ENCODE measurements around the gene ALDH1A1.

ALDH1A1 gene

DNA sequence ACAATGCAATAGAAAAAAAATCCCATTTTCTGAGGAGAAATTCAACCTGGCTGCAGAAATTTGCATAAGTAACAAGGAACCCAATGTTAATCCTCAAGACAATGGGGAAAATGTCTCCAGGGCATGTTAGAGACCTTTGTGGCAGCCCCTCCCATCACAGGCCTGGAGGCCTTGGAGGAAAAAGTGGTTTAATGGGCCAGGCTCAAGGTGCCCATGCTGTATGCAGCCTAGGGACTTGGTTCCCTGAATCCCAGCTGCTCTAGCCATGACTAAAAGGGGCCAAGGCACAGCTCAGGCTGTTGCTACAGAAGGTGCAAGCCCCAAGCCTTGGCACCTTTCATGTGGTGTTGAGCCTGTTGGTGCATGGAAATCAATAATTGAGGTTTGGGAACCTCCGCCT lies 66.5 kb downstream of the ALDH1A1 start:
- TF ChIP-seq, protein P1, sequence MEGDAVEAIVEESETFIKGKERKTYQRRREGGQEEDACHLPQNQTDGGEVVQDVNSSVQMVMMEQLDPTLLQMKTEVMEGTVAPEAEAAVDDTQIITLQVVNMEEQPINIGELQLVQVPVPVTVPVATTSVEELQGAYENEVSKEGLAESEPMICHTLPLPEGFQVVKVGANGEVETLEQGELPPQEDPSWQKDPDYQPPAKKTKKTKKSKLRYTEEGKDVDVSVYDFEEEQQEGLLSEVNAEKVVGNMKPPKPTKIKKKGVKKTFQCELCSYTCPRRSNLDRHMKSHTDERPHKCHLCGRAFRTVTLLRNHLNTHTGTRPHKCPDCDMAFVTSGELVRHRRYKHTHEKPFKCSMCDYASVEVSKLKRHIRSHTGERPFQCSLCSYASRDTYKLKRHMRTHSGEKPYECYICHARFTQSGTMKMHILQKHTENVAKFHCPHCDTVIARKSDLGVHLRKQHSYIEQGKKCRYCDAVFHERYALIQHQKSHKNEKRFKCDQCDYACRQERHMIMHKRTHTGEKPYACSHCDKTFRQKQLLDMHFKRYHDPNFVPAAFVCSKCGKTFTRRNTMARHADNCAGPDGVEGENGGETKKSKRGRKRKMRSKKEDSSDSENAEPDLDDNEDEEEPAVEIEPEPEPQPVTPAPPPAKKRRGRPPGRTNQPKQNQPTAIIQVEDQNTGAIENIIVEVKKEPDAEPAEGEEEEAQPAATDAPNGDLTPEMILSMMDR (conservative IDR thresholded peaks at IDR 0.05), result no peak
- TF ChIP-seq ZFX (IDR thresholded peaks at IDR 0.05), result no peak
- H3K27ac ChIP-seq, result no peak overlapping the region

- TF ChIP-seq ZFX (IDR thresholded peaks at IDR 0.05), result no peak
- TF ChIP-seq, protein P1 (conservative IDR thresholded peaks at IDR 0.05), result no peak
- H3K27ac ChIP-seq, result no peak overlapping the region
These were observed 68.3 kb downstream of the ALDH1A1 start for GRCh38 chr9:72884508-72884907.

DNA sequence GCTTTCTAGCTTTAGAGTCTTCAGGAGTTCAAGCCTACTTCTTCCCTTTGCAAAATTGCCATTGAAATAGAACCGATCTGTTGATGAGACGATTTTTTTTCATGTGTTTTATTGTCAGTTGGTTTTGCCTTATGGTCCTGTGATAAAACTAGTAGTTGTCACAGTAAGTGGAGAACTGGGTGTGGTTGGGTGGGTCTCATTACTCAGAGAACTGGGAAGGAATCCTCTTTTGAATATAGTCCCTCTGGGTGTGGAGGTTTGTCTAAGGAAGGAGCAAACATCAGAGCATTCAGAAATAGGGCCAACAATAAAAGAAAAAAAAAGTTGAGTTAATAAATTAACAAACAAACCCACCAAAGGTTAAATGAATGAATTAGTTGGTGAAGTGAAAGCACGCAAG lies 69.0 kb downstream of the ALDH1A1 start:
- TF ChIP-seq, protein P1 (conservative IDR thresholded peaks at IDR 0.05), result no peak
- no peak for TF ChIP-seq ZFX (IDR thresholded peaks at IDR 0.05)
- no peak overlapping the region for H3K27ac ChIP-seq

DNA sequence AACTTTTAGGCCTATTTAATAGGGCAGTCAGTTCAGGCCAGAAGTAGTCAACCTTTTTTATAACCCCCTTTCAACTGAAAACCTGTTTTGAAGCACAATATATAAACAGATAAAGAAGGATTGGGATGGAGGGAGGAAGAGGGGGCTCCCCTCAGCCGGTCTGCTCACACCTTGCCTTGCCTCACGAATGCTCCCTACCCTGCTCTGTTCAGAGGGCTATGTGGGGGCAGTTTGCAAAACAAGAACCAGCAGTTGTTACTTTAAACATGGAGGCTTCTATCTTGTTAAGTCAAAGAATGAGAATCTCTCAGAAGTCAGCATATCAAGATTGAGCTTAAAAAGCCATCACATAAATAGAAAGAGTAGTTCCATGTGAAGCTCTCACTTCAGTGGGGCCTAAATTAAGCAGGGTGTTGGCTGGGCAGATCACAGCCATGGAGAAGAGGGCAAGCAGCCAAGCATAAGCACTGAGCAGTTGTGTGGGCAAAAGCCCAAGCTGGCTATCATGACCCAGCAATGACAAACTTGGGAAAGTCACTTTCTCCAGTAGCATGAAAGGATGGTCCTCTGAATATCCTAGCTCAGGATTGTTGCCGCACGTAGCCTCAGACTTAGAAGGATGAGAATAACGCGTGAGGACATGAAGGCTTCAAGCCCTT lies 70.6 kb downstream of the ALDH1A1 start:
- no peak for TF ChIP-seq ZFX (IDR thresholded peaks at IDR 0.05)
- TF ChIP-seq, protein P1 (conservative IDR thresholded peaks at IDR 0.05), result no peak
- no peak overlapping the region for H3K27ac ChIP-seq

DNA sequence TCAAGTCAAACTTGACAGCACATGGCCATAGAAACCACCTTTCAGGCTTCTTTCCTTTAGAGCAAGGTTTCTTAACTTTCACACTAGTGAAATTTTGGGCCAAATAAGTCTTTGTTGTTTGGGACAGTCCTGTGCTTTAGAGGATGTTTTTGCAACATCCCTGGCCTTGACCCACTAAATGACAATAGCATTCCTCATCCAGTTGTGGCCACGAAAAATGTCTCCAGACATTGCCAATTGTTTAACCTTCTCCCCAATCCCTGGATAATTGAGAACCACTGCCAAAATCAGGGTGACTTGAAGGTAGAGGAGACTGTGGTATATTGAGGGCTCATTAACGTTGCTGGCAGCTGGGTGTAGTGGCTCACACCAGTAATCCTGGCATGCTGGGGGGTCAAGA lies 72.0 kb downstream of the ALDH1A1 start:
- no peak for TF ChIP-seq ZFX (IDR thresholded peaks at IDR 0.05)
- TF ChIP-seq, protein P1 (conservative IDR thresholded peaks at IDR 0.05), result no peak
- no peak overlapping the region for H3K27ac ChIP-seq

DNA sequence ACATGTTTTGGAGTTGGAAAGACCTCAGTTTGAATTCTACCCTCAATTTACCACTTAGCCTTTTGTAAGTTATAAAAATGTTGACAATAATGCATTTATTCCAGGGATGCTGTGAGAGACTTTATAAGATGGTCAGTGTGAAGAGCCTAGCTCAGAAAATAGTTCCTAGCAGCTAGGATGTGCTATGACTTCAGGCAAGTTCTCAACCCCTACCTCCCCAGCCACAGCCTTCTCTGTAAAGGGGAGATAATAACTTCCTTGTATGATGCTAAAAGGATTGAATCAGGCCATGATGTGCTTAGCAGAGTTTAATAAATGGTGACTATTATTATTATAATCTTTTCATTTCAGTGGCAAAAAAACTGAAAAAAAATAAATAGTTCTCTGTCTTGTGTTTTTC lies 77.6 kb downstream of the ALDH1A1 start:
- no peak for TF ChIP-seq ZFX (IDR thresholded peaks at IDR 0.05)
- TF ChIP-seq, protein P1 (conservative IDR thresholded peaks at IDR 0.05), result no peak
- H3K27ac ChIP-seq, result no peak overlapping the region

DNA sequence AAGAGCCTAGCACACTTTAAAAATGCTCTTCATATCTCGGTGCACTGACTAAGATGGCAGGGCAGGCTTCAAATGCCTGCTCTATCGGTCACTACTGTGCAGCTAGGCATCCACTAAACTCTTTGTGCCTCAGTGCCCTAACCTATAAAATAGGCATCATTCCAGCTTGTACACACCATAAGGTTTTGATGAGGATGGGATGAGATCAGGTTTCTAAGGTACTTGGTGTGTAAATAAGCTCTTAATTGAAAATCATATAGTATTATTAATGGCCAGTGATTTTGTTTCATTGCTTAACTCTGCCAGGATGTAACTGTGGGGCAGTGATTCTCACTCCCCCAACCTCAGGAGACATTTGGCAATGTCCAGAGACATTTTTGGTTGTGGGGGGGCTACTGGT lies 78.5 kb downstream of the ALDH1A1 start:
- TF ChIP-seq ZFX (IDR thresholded peaks at IDR 0.05), result no peak
- TF ChIP-seq, protein P1 (conservative IDR thresholded peaks at IDR 0.05), result no peak
- H3K27ac ChIP-seq, result no peak overlapping the region

Data from C4-2B (cell line).